SK-N-SH (cell line): ENCODE data around the gene GMPPA. TPM values are rescaled to one million over a fixed set of nuclear protein-coding genes. Genes with fewer than 3 reads are reported as not detected.

Experiments
- CTCF ChIA-PET: fragments of 300-600, 350-600 bp; formaldehyde crosslinking; extraction: SDS; loops from one replicate; lab custom pipeline; 2021; lab: Yijun Ruan, JAX
- POLR2A ChIA-PET: fragments of 350-600 bp; sonication (Branson Sonifier 250); formaldehyde crosslinking; extraction: SDS; loops from one replicate; lab custom pipeline; 2020; ENCODE audit warnings: antibody characterized with exemption, inconsistent platforms; lab: Yijun Ruan, JAX
- DNase-seq: peaks from one replicate; pipeline ENCODE4 v3.0.0; 2012
- H2AFZ ChIP-seq: fragments of 200-600 bp; sonication (generic); 2 replicates; pipeline ENCODE4 v1.8.1; 2016; ENCODE audit warnings: antibody characterized with exemption, mild to moderate bottlenecking, low read depth
- H3F3A ChIP-seq: fragments of 200-600 bp; sonication (generic); replicated peaks from 2 replicates; pipeline ENCODE3; 2016; ENCODE audit warnings: antibody characterized with exemption, mild to moderate bottlenecking; ENCODE audit not compliant: insufficient read depth
- H3K27ac ChIP-seq, 2 experiments: fragments of 200-500 bp in 1 of 2; fragments of 200-600 bp in 1 of 2; sonication (Bioruptor generic) in 1 of 2; sonication (generic), shearing (Covaris generic) in 1 of 2; 2 replicates each; pipeline versions ENCODE4 v1.5.1 to v1.6.1; 2014 to 2016; ENCODE audit warnings: low read depth in 2 of 2, inconsistent platforms in 1 of 2, low read length in 1 of 2, mild to moderate bottlenecking in 1 of 2, mixed read lengths in 1 of 2
- H3K27me3 ChIP-seq: fragments of 200-600 bp; sonication (generic), shearing (Covaris generic); 2 replicates; pipeline ENCODE4 v1.6.1; 2016; ENCODE audit warnings: mixed run types; ENCODE audit not compliant: insufficient read depth
- H3K36me3 ChIP-seq, 2 experiments: fragments of 200-500 bp in 1 of 2; fragments of 200-600 bp in 1 of 2; sonication (Bioruptor generic) in 1 of 2; sonication (generic) in 1 of 2; replicated peaks in 1 of 2; 2 replicates each; pipeline versions ENCODE3 to v1.5.1; 2014 to 2016; ENCODE audit warnings: low read length in 1 of 2, mild to moderate bottlenecking in 1 of 2; ENCODE audit not compliant: insufficient read depth in 2 of 2, control insufficient read depth in 1 of 2
- H3K4me1 ChIP-seq, 2 experiments: fragments of 200-500 bp in 1 of 2; fragments of 200-600 bp in 1 of 2; sonication (Bioruptor generic) in 1 of 2; sonication (generic), shearing (Covaris generic) in 1 of 2; 2 replicates each; pipeline versions ENCODE4 v1.5.1 to v1.6.1; 2014 to 2016; ENCODE audit warnings: low read depth in 1 of 2, low read length in 1 of 2, mixed run types in 1 of 2; ENCODE audit not compliant: insufficient read depth in 2 of 2, control insufficient read depth in 1 of 2
- H3K4me2 ChIP-seq: fragments of 200-600 bp; sonication (generic), shearing (Covaris generic); 2 replicates; pipeline ENCODE4 v1.6.1; 2017; ENCODE audit warnings: mixed run types
- H3K4me3 ChIP-seq, 2 experiments: fragments of 200-500 bp in 1 of 2; fragments of 200-600 bp in 1 of 2; sonication (Bioruptor generic) in 1 of 2; sonication (generic), shearing (Covaris generic) in 1 of 2; 2 replicates each; pipeline versions ENCODE4 v1.5.1 to v1.8.1; 2014 to 2016; ENCODE audit warnings: low read depth in 2 of 2, inconsistent platforms in 1 of 2, low read length in 1 of 2, mild to moderate bottlenecking in 1 of 2, mixed read lengths in 1 of 2, moderate library complexity in 1 of 2
- H3K79me2 ChIP-seq: fragments of 200-600 bp; sonication (generic); 2 replicates; pipeline ENCODE4 v1.8.1; 2017; ENCODE audit warnings: mild to moderate bottlenecking; ENCODE audit not compliant: insufficient read depth
- H3K9ac ChIP-seq: fragments of 200-600 bp; sonication (generic); 2 replicates; pipeline ENCODE4 v1.6.1; 2017; ENCODE audit warnings: mixed run types
- H3K9me2 ChIP-seq: fragments of 200-600 bp; sonication (generic); 2 replicates; pipeline ENCODE4 v1.6.1; 2017; ENCODE audit warnings: mixed run types
- H3K9me3 ChIP-seq: fragments of 200-600 bp; sonication (generic); 2 replicates; pipeline ENCODE4 v1.6.1; 2017; ENCODE audit warnings: mixed run types, mild to moderate bottlenecking, moderate library complexity
- H4K20me1 ChIP-seq: fragments of 200-600 bp; sonication (generic); 2 replicates; pipeline ENCODE4 v1.6.1; 2017; ENCODE audit warnings: mild to moderate bottlenecking, mixed run types; ENCODE audit not compliant: insufficient read depth
- CHD2 ChIP-seq: fragments of 150-350 bp; IDR thresholded peaks from 2 replicates; pipeline ENCODE4 v1.6.1; 2018; ENCODE audit warnings: low read length; ENCODE audit not compliant: partially characterized antibody
- EZH2phosphoT487 ChIP-seq: fragments of 200-600 bp; sonication (generic); IDR thresholded peaks from 2 replicates; pipeline ENCODE4 v1.6.1; 2017; ENCODE audit warnings: low read depth, mixed run types, mild to moderate bottlenecking, antibody characterized with exemption, moderate library complexity, borderline replicate concordance
- FOSL2 ChIP-seq: IDR thresholded peaks from 2 replicates; pipeline ENCODE4 v1.4.0; 2012; ENCODE audit warnings: low read depth, mild to moderate bottlenecking, moderate library complexity, borderline replicate concordance
- FOXM1 ChIP-seq: IDR thresholded peaks from 2 replicates; pipeline ENCODE4 v1.4.0; 2012; ENCODE audit warnings: low read depth, mild to moderate bottlenecking
- GATA2 ChIP-seq: sonication (generic); formaldehyde crosslinking; IDR thresholded peaks from 2 replicates; pipeline ENCODE4 v1.5.0; 2020; ENCODE audit warnings: mild to moderate bottlenecking, missing genetic modification reagents
- MXI1 ChIP-seq: IDR thresholded peaks from 2 replicates; pipeline ENCODE4 v1.6.1; 2012; ENCODE audit warnings: mild to moderate bottlenecking, low read depth, low read length, improper control_type of control experiment
- POLR2AphosphoS5 ChIP-seq: IDR thresholded peaks from 2 replicates; pipeline ENCODE4 v1.6.1; 2012; ENCODE audit warnings: low read depth, low read length
- RAD21 ChIP-seq: IDR thresholded peaks from 2 replicates; pipeline ENCODE4 v1.6.1; 2012; ENCODE audit warnings: mild to moderate bottlenecking, low read length
- SIN3A ChIP-seq: IDR thresholded peaks from 2 replicates; pipeline ENCODE4 v1.6.1; 2012; ENCODE audit warnings: low read depth, mild to moderate bottlenecking, low read length, moderate library complexity, borderline replicate concordance
- TCF12 ChIP-seq: IDR thresholded peaks from 2 replicates; pipeline ENCODE4 v1.4.0; 2012
- TEAD4 ChIP-seq: IDR thresholded peaks from 2 replicates; pipeline ENCODE4 v1.4.0; 2012; ENCODE audit warnings: mild to moderate bottlenecking, borderline replicate concordance; ENCODE audit not compliant: insufficient read depth
- WGBS: methylation state at CpG from one replicate; pipeline ENCODE4 v1.1.6; 2017; ENCODE audit warnings: low lambda C conversion rate; 5-methylcytosine and 5-hydroxymethylcytosine counted together
- polyA plus RNA-seq, 3 experiments: library from polyadenylated mRNA; depleted of rRNA; stranded (reverse); fragments of >200 nt; gene quantifications; 2 replicates each; pipeline ENCODE4 v1.2.3, GENCODE V29; 2012
- TF ChIP-seq, protein P1 (sequence below): IDR thresholded peaks from 2 replicates; pipeline ENCODE4 v1.4.0; 2012; ENCODE audit warnings: low read depth, borderline replicate concordance
- TF ChIP-seq, protein P2 (sequence below): IDR thresholded peaks from 2 replicates; pipeline ENCODE4 v1.6.1; 2012; ENCODE audit warnings: mild to moderate bottlenecking, low read depth, low read length, moderate library complexity
- TF ChIP-seq, protein P3 (sequence below): IDR thresholded peaks from 2 replicates; pipeline ENCODE4 v1.4.0; 2012; ENCODE audit warnings: low read depth, borderline replicate concordance
- TF ChIP-seq, protein P4 (sequence below): fragments of 200-600 bp; sonication (generic); IDR thresholded peaks from 2 replicates; pipeline ENCODE4 v1.6.1; 2017; ENCODE audit warnings: antibody characterized with exemption, mild to moderate bottlenecking, moderate library complexity

The GMPPA gene
- polyA plus RNA-seq, 1 of the 3 experiments (the other 2 are of a cell fraction), result 61.3 TPM

DNA sequence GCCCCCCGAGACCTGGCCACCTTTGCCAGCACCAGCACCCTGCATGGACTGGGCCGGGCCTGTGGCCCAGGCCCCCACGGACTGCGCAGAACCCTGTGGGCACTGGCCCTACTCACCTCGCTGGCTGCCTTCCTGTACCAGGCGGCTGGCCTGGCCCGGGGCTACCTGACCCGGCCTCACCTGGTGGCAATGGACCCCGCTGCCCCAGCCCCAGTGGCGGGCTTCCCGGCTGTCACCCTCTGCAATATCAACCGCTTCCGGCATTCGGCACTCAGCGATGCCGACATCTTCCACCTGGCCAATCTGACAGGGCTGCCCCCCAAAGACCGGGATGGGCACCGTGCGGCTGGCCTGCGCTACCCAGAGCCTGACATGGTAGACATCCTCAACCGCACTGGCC, 16.1 kb downstream of the GMPPA start:
- H3K27me3 ChIP-seq, result peaks cover 33% of the 10 kb centered on the region

More for the DNA sequence above, 16.1 kb downstream of the GMPPA start:
- Histone ChIP-seq H2AFZ (no peak overlapping the region), H3K4me1 (peaks cover 0 to 94% of the 10 kb centered on the region in 2 experiments; a peak in 2 of 4 replicates), H3K79me2 (no peaks in the 10 kb centered on the region), H3K36me3 (no peaks in the 10 kb centered on the region), H3K4me3 (peak overlapping the region in 1 of 2 experiments; percentile 29; a peak in 1 of 4 replicates), H3K27ac (peak overlapping the region in 1 of 2 experiments; percentile 96; a peak in 2 of 4 replicates), H4K20me1 (no peaks in the 10 kb centered on the region), H3K9ac (no peak overlapping the region), H3F3A (no peaks in the 10 kb centered on the region), H3K9me2 (no peaks in the 10 kb centered on the region), H3K4me2 (no peak overlapping the region), H3K9me3 (no peaks in the 10 kb centered on the region)
- POLR2A ChIA-PET, result interaction anchor here (1.0 to 13.5 kb wide), 5 partner anchors 12 to 54 kb away, joined by 3 to 210 read pairs (median 5); partner anchors contain the start of gene GMPPA
- no CpG with 5 or more reads among the region's 21 CpGs for WGBS
- no peak for DNase-seq
- TF ChIP-seq EZH2phosphoT487 (no peak), TCF12 (no peak), MXI1 (no peak), TEAD4 (no peak), SIN3A (no peak), FOXM1 (no peak), POLR2AphosphoS5 (no peak), FOSL2 (no peak), GATA2 (CRISPR knock-in tag) (no peak), CHD2 (no peak), RAD21 (no peak)
- TF ChIP-seq, protein P1, sequence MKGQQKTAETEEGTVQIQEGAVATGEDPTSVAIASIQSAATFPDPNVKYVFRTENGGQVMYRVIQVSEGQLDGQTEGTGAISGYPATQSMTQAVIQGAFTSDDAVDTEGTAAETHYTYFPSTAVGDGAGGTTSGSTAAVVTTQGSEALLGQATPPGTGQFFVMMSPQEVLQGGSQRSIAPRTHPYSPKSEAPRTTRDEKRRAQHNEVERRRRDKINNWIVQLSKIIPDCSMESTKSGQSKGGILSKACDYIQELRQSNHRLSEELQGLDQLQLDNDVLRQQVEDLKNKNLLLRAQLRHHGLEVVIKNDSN, result no peak
- TF ChIP-seq, protein P2, sequence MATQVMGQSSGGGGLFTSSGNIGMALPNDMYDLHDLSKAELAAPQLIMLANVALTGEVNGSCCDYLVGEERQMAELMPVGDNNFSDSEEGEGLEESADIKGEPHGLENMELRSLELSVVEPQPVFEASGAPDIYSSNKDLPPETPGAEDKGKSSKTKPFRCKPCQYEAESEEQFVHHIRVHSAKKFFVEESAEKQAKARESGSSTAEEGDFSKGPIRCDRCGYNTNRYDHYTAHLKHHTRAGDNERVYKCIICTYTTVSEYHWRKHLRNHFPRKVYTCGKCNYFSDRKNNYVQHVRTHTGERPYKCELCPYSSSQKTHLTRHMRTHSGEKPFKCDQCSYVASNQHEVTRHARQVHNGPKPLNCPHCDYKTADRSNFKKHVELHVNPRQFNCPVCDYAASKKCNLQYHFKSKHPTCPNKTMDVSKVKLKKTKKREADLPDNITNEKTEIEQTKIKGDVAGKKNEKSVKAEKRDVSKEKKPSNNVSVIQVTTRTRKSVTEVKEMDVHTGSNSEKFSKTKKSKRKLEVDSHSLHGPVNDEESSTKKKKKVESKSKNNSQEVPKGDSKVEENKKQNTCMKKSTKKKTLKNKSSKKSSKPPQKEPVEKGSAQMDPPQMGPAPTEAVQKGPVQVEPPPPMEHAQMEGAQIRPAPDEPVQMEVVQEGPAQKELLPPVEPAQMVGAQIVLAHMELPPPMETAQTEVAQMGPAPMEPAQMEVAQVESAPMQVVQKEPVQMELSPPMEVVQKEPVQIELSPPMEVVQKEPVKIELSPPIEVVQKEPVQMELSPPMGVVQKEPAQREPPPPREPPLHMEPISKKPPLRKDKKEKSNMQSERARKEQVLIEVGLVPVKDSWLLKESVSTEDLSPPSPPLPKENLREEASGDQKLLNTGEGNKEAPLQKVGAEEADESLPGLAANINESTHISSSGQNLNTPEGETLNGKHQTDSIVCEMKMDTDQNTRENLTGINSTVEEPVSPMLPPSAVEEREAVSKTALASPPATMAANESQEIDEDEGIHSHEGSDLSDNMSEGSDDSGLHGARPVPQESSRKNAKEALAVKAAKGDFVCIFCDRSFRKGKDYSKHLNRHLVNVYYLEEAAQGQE, result no peak
- TF ChIP-seq, protein P3, sequence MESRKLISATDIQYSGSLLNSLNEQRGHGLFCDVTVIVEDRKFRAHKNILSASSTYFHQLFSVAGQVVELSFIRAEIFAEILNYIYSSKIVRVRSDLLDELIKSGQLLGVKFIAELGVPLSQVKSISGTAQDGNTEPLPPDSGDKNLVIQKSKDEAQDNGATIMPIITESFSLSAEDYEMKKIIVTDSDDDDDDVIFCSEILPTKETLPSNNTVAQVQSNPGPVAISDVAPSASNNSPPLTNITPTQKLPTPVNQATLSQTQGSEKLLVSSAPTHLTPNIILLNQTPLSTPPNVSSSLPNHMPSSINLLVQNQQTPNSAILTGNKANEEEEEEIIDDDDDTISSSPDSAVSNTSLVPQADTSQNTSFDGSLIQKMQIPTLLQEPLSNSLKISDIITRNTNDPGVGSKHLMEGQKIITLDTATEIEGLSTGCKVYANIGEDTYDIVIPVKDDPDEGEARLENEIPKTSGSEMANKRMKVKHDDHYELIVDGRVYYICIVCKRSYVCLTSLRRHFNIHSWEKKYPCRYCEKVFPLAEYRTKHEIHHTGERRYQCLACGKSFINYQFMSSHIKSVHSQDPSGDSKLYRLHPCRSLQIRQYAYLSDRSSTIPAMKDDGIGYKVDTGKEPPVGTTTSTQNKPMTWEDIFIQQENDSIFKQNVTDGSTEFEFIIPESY, result no peak
- TF ChIP-seq, protein P4, sequence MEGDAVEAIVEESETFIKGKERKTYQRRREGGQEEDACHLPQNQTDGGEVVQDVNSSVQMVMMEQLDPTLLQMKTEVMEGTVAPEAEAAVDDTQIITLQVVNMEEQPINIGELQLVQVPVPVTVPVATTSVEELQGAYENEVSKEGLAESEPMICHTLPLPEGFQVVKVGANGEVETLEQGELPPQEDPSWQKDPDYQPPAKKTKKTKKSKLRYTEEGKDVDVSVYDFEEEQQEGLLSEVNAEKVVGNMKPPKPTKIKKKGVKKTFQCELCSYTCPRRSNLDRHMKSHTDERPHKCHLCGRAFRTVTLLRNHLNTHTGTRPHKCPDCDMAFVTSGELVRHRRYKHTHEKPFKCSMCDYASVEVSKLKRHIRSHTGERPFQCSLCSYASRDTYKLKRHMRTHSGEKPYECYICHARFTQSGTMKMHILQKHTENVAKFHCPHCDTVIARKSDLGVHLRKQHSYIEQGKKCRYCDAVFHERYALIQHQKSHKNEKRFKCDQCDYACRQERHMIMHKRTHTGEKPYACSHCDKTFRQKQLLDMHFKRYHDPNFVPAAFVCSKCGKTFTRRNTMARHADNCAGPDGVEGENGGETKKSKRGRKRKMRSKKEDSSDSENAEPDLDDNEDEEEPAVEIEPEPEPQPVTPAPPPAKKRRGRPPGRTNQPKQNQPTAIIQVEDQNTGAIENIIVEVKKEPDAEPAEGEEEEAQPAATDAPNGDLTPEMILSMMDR, result no peak
- CTCF ChIA-PET, result interaction anchor here (2.1 to 62.1 kb wide), 4 partner anchors 0 to 112 kb away, joined by 6 to 2824 read pairs (median 1418); partner anchors contain the start of genes ASIC4, CHPF, GMPPA and TMEM198
